ENCODE measurements around the gene LSAMP.
A peak's percentile ranks its signal among the peaks of the same experiment; 100 is the strongest.

LSAMP gene

DNA sequence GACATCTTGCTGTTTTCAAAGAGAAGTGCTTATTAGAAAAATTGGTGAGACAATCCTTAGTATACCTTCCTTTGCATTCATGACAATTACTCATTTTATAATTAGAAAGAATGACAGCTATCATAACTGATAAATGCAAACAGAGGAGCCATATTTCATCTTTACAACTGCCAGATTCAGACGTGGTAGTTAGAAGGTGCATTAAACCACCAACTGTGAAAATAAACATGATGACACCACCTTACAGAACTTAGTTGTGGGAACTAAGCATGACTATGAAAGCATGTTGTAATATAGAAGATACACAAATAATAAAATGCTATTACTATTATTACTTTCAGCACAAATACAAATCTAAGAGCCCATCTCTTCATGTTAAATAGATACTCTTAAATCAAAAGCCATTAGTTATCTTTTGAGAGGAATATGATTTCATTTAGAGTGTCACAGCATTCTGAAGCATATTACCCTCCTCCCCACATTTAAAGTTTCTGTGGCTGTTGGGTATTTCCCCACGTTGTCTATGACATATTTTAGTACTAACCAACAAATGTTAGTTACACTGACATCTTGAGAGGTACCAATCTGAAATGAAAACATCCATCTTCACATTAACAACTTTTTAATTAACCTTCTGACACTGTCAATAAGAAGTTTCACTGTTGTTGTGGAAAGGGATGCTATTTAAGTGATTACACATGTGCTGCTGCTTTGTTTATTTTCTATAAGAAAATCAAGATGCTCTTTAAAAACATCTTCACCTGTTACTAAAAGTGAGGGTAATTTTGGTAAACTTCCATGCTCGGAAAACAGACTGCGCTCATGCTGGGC lies 163.8 kb downstream of the LSAMP start:
- no peak overlapping the region for H2BK12ac ChIP-seq (ENCODE audit: low read length in 2 of 2)
- H3K4me3 ChIP-seq (ENCODE audit: insufficient read depth in 1 of 2, low read depth in 1 of 2, low read length in 2 of 2), result no peak overlapping the region
- no peak overlapping the region for H3K27ac ChIP-seq (ENCODE audit: low read length, poor library complexity, severe bottlenecking)
- no peak overlapping the region for H3K23ac ChIP-seq (ENCODE audit: low read length in 2 of 2)
- H2AFZ ChIP-seq (ENCODE audit: low read depth, low read length), result no peak overlapping the region
- H2AK5ac ChIP-seq (ENCODE audit: low read length, severe bottlenecking), result no peak overlapping the region
- no peaks in the 10 kb centered on the region for H3K36me3 ChIP-seq (ENCODE audit: control insufficient read depth in 1 of 2, insufficient read depth in 2 of 2, low read depth in 1 of 2, low read length in 2 of 2)
- H3K9ac ChIP-seq (ENCODE audit: low read length), result no peak overlapping the region
- no peak overlapping the region for H3K4ac ChIP-seq (ENCODE audit: low read depth in 1 of 2, low read length in 2 of 2)
- no peaks in the 10 kb centered on the region for H3K27me3 ChIP-seq (ENCODE audit: control insufficient read depth in 1 of 2, insufficient read depth in 1 of 2, low read length in 2 of 2)
- H2BK15ac ChIP-seq (ENCODE audit: low read depth, poor library complexity, severe bottlenecking), result no peak overlapping the region
- H4K91ac ChIP-seq (ENCODE audit: low read length), result no peak overlapping the region
- no peak overlapping the region for H2BK120ac ChIP-seq (ENCODE audit: low read depth, low read length)
- no peak for DNase-seq
- H3K18ac ChIP-seq (ENCODE audit: low read depth in 1 of 2, low read length in 2 of 2), result no peak overlapping the region
- H4K8ac ChIP-seq (ENCODE audit: low read length), result no peak overlapping the region
- no peaks in the 10 kb centered on the region for H3K9me3 ChIP-seq (ENCODE audit: control insufficient read depth, low read length)
- WGBS, result 88% methylated on average over 3 of the region's 4 CpGs
- no peak overlapping the region for H3K14ac ChIP-seq (ENCODE audit: low read length in 2 of 2)
- H3K79me1 ChIP-seq (replicated peaks; ENCODE audit: low read length, poor library complexity, severe bottlenecking), result peaks cover 17% of the 10 kb centered on the region
- no peaks in the 10 kb centered on the region for H3K4me1 ChIP-seq (ENCODE audit: control insufficient read depth, insufficient read depth, low read depth, low read length)
- H2BK5ac ChIP-seq (ENCODE audit: low read depth, low read length, poor library complexity, severe bottlenecking), result no peak overlapping the region
- H3K4me2 ChIP-seq (ENCODE audit: low read length, poor library complexity, severe bottlenecking), result no peak overlapping the region

DNA sequence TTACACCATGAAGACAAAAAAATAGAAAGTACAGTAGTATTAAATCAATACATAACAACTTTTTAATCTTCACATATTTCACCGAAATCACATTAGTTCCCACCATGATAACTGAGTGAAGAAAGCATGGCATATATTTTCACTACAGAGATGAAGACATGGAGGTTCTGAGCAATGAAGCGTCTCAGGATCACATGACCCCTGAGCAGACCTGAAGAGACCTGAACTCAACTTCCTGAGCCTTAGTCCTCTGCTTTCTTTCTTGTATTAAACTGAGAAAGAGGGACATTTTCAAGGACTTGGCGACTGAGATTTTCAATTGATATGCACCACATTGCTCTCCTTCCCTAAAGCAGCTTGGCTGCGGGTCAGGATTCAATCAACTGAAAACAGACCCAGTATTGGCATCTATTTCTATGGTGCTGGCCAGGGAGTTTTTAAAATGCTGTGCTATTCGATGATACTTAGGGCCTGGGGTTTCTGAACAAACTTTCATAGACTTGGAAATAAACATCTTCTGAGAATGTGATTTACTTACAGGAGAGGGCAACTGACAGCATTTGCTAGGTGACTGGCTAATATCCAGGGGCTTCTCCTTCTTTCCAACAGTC lies 165.1 kb downstream of the LSAMP start:
- Histone ChIP-seq H3K4ac (ENCODE audit: low read depth in 1 of 2, low read length in 2 of 2) (no peak overlapping the region), H3K4me1 (ENCODE audit: control insufficient read depth, insufficient read depth, low read depth, low read length) (no peaks in the 10 kb centered on the region), H3K18ac (ENCODE audit: low read depth in 1 of 2, low read length in 2 of 2) (no peak overlapping the region), H3K14ac (ENCODE audit: low read length in 2 of 2) (no peak overlapping the region), H3K9ac (ENCODE audit: low read length) (peak overlapping the region; percentile 55), H3K4me3 (ENCODE audit: insufficient read depth in 1 of 2, low read depth in 1 of 2, low read length in 2 of 2) (no peak overlapping the region), H2BK120ac (ENCODE audit: low read depth, low read length) (no peak overlapping the region), H4K91ac (ENCODE audit: low read length) (no peak overlapping the region), H2AFZ (ENCODE audit: low read depth, low read length) (no peak overlapping the region), H4K8ac (ENCODE audit: low read length) (no peak overlapping the region), H2BK12ac (ENCODE audit: low read length in 2 of 2) (no peak overlapping the region), H3K9me3 (ENCODE audit: control insufficient read depth, low read length) (no peaks in the 10 kb centered on the region), H2BK15ac (ENCODE audit: low read depth, poor library complexity, severe bottlenecking) (no peak overlapping the region), H2AK5ac (ENCODE audit: low read length, severe bottlenecking) (no peak overlapping the region), H3K27ac (ENCODE audit: low read length, poor library complexity, severe bottlenecking) (no peak overlapping the region), H3K4me2 (ENCODE audit: low read length, poor library complexity, severe bottlenecking) (no peak overlapping the region), H3K27me3 (ENCODE audit: control insufficient read depth in 1 of 2, insufficient read depth in 1 of 2, low read length in 2 of 2) (no peaks in the 10 kb centered on the region), H3K79me1 (replicated peaks; ENCODE audit: low read length, poor library complexity, severe bottlenecking) (peaks cover 17% of the 10 kb centered on the region), H2BK5ac (ENCODE audit: low read depth, low read length, poor library complexity, severe bottlenecking) (no peak overlapping the region), H3K36me3 (ENCODE audit: control insufficient read depth in 1 of 2, insufficient read depth in 2 of 2, low read depth in 1 of 2, low read length in 2 of 2) (no peaks in the 10 kb centered on the region), H3K23ac (ENCODE audit: low read length in 2 of 2) (no peak overlapping the region)
- 85% methylated on average over 5 of the region's 5 CpGs for WGBS
- DNase-seq, result no peak

DNA sequence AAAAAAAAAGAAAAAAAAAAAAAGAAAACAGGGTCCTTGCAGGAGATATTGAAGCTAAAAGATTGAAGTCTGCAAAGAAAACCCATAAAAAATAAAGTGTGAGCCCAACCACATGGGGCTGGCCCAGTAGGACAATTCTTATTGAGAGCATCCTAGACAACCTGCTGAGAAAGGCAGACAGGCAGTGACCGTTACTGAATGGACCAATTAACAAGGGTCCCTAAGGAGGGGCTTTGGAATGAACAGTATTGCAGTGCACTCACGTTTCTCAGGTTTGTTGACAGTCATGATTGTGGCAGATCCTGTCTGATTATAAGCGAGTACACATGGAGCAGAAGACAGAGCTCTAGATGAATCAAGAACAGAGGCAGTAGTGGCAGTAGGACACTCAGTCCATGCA lies 168.6 kb downstream of the LSAMP start:
- no peak overlapping the region for H3K4me3 ChIP-seq (ENCODE audit: insufficient read depth in 1 of 2, low read depth in 1 of 2, low read length in 2 of 2)
- DNase-seq, result no peak
- H3K4ac ChIP-seq (ENCODE audit: low read depth in 1 of 2, low read length in 2 of 2), result no peak overlapping the region
- H3K36me3 ChIP-seq (ENCODE audit: control insufficient read depth in 1 of 2, insufficient read depth in 2 of 2, low read depth in 1 of 2, low read length in 2 of 2), result no peaks in the 10 kb centered on the region
- no peak overlapping the region for H2AK5ac ChIP-seq (ENCODE audit: low read length, severe bottlenecking)
- H3K27me3 ChIP-seq (ENCODE audit: control insufficient read depth in 1 of 2, insufficient read depth in 1 of 2, low read length in 2 of 2), result no peaks in the 10 kb centered on the region
- 78% methylated on average over 3 of the region's 3 CpGs for WGBS
- H3K79me1 ChIP-seq (replicated peaks; ENCODE audit: low read length, poor library complexity, severe bottlenecking), result peaks cover 10% of the 10 kb centered on the region
- no peak overlapping the region for H4K8ac ChIP-seq (ENCODE audit: low read length)
- H2BK15ac ChIP-seq (ENCODE audit: low read depth, poor library complexity, severe bottlenecking), result no peak overlapping the region
- H4K91ac ChIP-seq (ENCODE audit: low read length), result no peak overlapping the region
- no peak overlapping the region for H3K23ac ChIP-seq (ENCODE audit: low read length in 2 of 2)
- no peak overlapping the region for H3K9ac ChIP-seq (ENCODE audit: low read length)
- H2BK120ac ChIP-seq (ENCODE audit: low read depth, low read length), result no peak overlapping the region
- no peak overlapping the region for H3K18ac ChIP-seq (ENCODE audit: low read depth in 1 of 2, low read length in 2 of 2)
- H2AFZ ChIP-seq (ENCODE audit: low read depth, low read length), result no peak overlapping the region
- H2BK5ac ChIP-seq (ENCODE audit: low read depth, low read length, poor library complexity, severe bottlenecking), result no peak overlapping the region
- no peaks in the 10 kb centered on the region for H3K4me1 ChIP-seq (ENCODE audit: control insufficient read depth, insufficient read depth, low read depth, low read length)
- H2BK12ac ChIP-seq (ENCODE audit: low read length in 2 of 2), result no peak overlapping the region
- H3K9me3 ChIP-seq (ENCODE audit: control insufficient read depth, low read length), result no peaks in the 10 kb centered on the region
- H3K27ac ChIP-seq (ENCODE audit: low read length, poor library complexity, severe bottlenecking), result no peak overlapping the region
- H3K14ac ChIP-seq (ENCODE audit: low read length in 2 of 2), result no peak overlapping the region
- no peak overlapping the region for H3K4me2 ChIP-seq (ENCODE audit: low read length, poor library complexity, severe bottlenecking)

DNA sequence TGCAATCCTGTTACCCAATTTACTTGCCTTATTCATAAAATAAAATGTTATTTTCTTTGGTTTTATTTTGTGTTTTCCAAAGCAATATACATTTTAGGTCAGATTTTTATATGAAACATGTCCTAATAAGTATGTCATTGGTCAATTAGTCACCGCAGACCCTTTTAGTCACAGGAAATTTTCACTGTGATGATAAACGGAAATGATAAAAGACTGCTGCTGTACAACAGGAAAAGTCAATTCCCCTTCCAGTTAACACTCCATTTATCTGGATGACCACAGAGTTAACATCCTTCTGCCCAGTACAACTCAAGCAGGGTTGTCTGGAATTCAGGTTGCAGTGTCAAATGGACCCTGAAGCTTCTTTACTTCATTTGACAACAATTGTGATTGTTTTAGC lies 175.2 kb downstream of the LSAMP start:
- Histone ChIP-seq H2AFZ (ENCODE audit: low read depth, low read length) (no peak overlapping the region), H2BK12ac (ENCODE audit: low read length in 2 of 2) (no peak overlapping the region), H2AK5ac (ENCODE audit: low read length, severe bottlenecking) (no peak overlapping the region), H2BK120ac (ENCODE audit: low read depth, low read length) (no peak overlapping the region), H3K14ac (ENCODE audit: low read length in 2 of 2) (no peak overlapping the region), H3K9me3 (ENCODE audit: control insufficient read depth, low read length) (no peaks in the 10 kb centered on the region), H3K4me2 (ENCODE audit: low read length, poor library complexity, severe bottlenecking) (no peak overlapping the region), H3K18ac (ENCODE audit: low read depth in 1 of 2, low read length in 2 of 2) (no peak overlapping the region), H3K36me3 (ENCODE audit: control insufficient read depth in 1 of 2, insufficient read depth in 2 of 2, low read depth in 1 of 2, low read length in 2 of 2) (no peaks in the 10 kb centered on the region), H3K27me3 (ENCODE audit: control insufficient read depth in 1 of 2, insufficient read depth in 1 of 2, low read length in 2 of 2) (no peaks in the 10 kb centered on the region), H3K23ac (ENCODE audit: low read length in 2 of 2) (no peak overlapping the region), H3K79me1 (replicated peaks; ENCODE audit: low read length, poor library complexity, severe bottlenecking) (peaks cover 2% of the 10 kb centered on the region), H3K4me1 (ENCODE audit: control insufficient read depth, insufficient read depth, low read depth, low read length) (no peaks in the 10 kb centered on the region), H4K8ac (ENCODE audit: low read length) (no peak overlapping the region), H3K4me3 (ENCODE audit: insufficient read depth in 1 of 2, low read depth in 1 of 2, low read length in 2 of 2) (no peak overlapping the region), H3K9ac (ENCODE audit: low read length) (no peak overlapping the region), H2BK15ac (ENCODE audit: low read depth, poor library complexity, severe bottlenecking) (no peak overlapping the region), H4K91ac (ENCODE audit: low read length) (no peak overlapping the region), H2BK5ac (ENCODE audit: low read depth, low read length, poor library complexity, severe bottlenecking) (no peak overlapping the region), H3K4ac (ENCODE audit: low read depth in 1 of 2, low read length in 2 of 2) (no peak overlapping the region), H3K27ac (ENCODE audit: low read length, poor library complexity, severe bottlenecking) (no peak overlapping the region)
- peak; percentile 16 for DNase-seq
- WGBS, result 90% methylated on average over 2 of the region's 2 CpGs

Measured in mesenchymal stem cell (in vitro differentiated cells and primary cell).